Stomach (tissue), 4 donors: ENCODE data around the gene KLRC4.

Experiments used
- POLR2A ChIP-seq, 4 donors: fragments of 450-650 bp; IDR thresholded peaks; one replicate each; pipeline ENCODE4 v1.6.1; 2016; ENCODE audit warnings: antibody characterized with exemption in 4 of 4, control low read depth in 2 of 4, mild to moderate bottlenecking in 1 of 4, moderate library complexity in 1 of 4
- POLR2AphosphoS5 ChIP-seq, 3 donors: sonication (generic); formaldehyde crosslinking; IDR thresholded peaks; one replicate each; pipeline ENCODE4 v1.6.1; 2016; ENCODE audit warnings: antibody characterized with exemption in 3 of 3
- TF ChIP-seq, protein P1 (sequence below), 7 experiments: fragments of 450-650 bp in 4 of 7; fragments of 200-600 bp in 3 of 7; sonication (generic) in 3 of 7; IDR thresholded peaks; one replicate each; pipeline ENCODE4 v1.5.1; 2016 to 2019; ENCODE audit warnings: antibody characterized with exemption in 7 of 7, control low read depth in 2 of 7, mild to moderate bottlenecking in 1 of 7

- TF ChIP-seq, protein P1, sequence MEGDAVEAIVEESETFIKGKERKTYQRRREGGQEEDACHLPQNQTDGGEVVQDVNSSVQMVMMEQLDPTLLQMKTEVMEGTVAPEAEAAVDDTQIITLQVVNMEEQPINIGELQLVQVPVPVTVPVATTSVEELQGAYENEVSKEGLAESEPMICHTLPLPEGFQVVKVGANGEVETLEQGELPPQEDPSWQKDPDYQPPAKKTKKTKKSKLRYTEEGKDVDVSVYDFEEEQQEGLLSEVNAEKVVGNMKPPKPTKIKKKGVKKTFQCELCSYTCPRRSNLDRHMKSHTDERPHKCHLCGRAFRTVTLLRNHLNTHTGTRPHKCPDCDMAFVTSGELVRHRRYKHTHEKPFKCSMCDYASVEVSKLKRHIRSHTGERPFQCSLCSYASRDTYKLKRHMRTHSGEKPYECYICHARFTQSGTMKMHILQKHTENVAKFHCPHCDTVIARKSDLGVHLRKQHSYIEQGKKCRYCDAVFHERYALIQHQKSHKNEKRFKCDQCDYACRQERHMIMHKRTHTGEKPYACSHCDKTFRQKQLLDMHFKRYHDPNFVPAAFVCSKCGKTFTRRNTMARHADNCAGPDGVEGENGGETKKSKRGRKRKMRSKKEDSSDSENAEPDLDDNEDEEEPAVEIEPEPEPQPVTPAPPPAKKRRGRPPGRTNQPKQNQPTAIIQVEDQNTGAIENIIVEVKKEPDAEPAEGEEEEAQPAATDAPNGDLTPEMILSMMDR (IDR thresholded peaks at IDR 0.05), result no peak
- TF ChIP-seq POLR2AphosphoS5 (IDR thresholded peaks at IDR 0.05) (no peak), POLR2A (IDR thresholded peaks at IDR 0.05) (no peak)
Observed at GRCh38 chr12:10448236-10448635, 38.7 kb upstream of the KLRC4 start.
